HG03066 (cell line): ENCODE measurements around the gene EXO1.
"Not testable (repeated sequence)": the region's sequence is repeated elsewhere in the genome, so short reads cannot be mapped to it uniquely, and the experiment has no call there.

Experiments
- ATAC-seq: cut with Tn5 transposase; IDR thresholded peaks from one replicate; pipeline ENCODE4 v1.9.1; 2021; ENCODE audit warnings: low read depth; ENCODE audit not compliant: unreplicated experiment

The EXO1 gene

GRCh38 chr1:241834733-241835377 lies 13.1 kb upstream of the EXO1 start:
- no peak for ATAC-seq

GRCh38 chr1:241836941-241837340 lies 11.1 kb upstream of the EXO1 start:
- no peak for ATAC-seq

GRCh38 chr1:241837416-241837815 lies 10.6 kb upstream of the EXO1 start:
- no peak for ATAC-seq

- no peak for ATAC-seq
These were observed 10.1 kb upstream of the EXO1 start for GRCh38 chr1:241837901-241838300.

GRCh38 chr1:241838897-241839296 lies 9.1 kb upstream of the EXO1 start:
- ATAC-seq: no peak

- no peak for ATAC-seq
These were observed 8.5 kb upstream of the EXO1 start for GRCh38 chr1:241839369-241839979.

GRCh38 chr1:241840164-241840563 lies 7.8 kb upstream of the EXO1 start:
- no peak for ATAC-seq

- ATAC-seq: no peak
These were observed 6.3 kb upstream of the EXO1 start for GRCh38 chr1:241841691-241842090.

GRCh38 chr1:241842565-241842964 lies 5.4 kb upstream of the EXO1 start:
- no peak for ATAC-seq

GRCh38 chr1:241844593-241844992 lies 3.4 kb upstream of the EXO1 start:
- no peak for ATAC-seq

- ATAC-seq: no peak
These were observed 1.6 kb upstream of the EXO1 start for GRCh38 chr1:241846375-241846774.

GRCh38 chr1:241846862-241847539 lies 1.0 kb upstream of the EXO1 start:
- no peak for ATAC-seq

- ATAC-seq: no peak
These were observed 536 bp upstream of the EXO1 start for GRCh38 chr1:241847540-241847795.

GRCh38 chr1:241848686-241849344 lies 811 bp downstream of the EXO1 start:
- peak; percentile 3 for ATAC-seq

GRCh38 chr1:241849345-241849695 lies 1.3 kb downstream of the EXO1 start:
- no peak for ATAC-seq

- ATAC-seq: not testable (repeated sequence)
These were observed 7.6 kb downstream of the EXO1 start for GRCh38 chr1:241855545-241856140.

- peak; percentile 65 for ATAC-seq
These were observed 9.1 kb downstream of the EXO1 start for GRCh38 chr1:241857131-241857530.

- ATAC-seq: no peak
These were observed 12.9 kb downstream of the EXO1 start for GRCh38 chr1:241860922-241861321.

- no peak for ATAC-seq
These were observed 21.0 kb downstream of the EXO1 start for GRCh38 chr1:241869022-241869421.

GRCh38 chr1:241870336-241870735 lies 22.3 kb downstream of the EXO1 start:
- ATAC-seq: no peak

GRCh38 chr1:241870746-241871430 lies 22.9 kb downstream of the EXO1 start:
- no peak for ATAC-seq
